ENCODE data around the gene MUCL3. TPM values are rescaled to one million over a fixed set of nuclear protein-coding genes. Genes with fewer than 3 reads are reported as not detected.
A peak's percentile ranks its signal among the peaks of the same experiment; 100 is the strongest.
"Not testable (repeated sequence)": the region's sequence is repeated elsewhere in the genome, so short reads cannot be mapped to it uniquely, and the experiment has no call there.

The MUCL3 gene
- total RNA-seq, 1 donor from 2014 or later = not detected

- DNase-seq (ENCODE audit: low spot score in 2 of 2) (no peak), FAIRE-seq (no peak)
Observed at GRCh38 chr6:30938730-30939129, 2.0 kb upstream of the MUCL3 start.

- FAIRE-seq (no peak), DNase-seq (ENCODE audit: low spot score in 2 of 2) (no peak)
Observed at GRCh38 chr6:30939473-30939872, 1.3 kb upstream of the MUCL3 start.

DNA sequence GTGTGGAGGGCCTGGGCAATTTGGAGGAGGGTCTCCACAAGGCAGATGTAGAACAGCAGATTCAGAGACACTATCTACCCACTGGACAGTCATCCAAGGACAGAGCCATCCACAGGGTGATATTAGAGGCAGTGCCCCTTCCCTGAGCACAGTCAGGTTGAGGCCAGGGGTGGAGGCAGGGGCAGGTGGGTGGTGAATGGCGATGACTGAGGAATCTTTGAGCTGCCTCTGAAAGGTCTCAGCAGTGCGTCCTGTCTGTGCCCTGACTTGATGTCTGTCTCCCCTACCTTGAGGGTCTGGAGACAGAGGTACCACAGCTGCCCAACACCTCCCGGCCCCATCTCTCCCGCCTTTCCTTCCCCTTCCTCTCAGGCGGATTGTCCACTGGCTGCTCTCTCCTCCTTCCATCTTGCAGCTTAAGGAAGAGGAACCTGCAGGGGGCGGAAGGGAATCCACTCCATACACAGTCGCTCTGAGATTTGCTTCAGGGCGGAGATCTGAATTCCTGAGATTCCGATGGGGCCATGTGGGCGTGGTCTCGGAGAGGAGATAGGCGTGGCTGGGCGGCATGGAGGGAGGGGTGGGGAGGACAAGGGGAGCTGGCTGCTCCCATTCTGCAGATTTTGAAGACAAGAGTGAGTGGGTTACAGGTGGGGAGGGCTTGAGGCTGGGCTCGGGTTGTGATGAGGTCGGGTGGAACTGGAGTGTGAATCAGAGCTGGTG, 1.7 kb downstream of the MUCL3 start:
- no peak for FAIRE-seq
- DNase-seq (ENCODE audit: low spot score in 2 of 2) = no peak

- DNase-seq (ENCODE audit: low spot score in 2 of 2) = no peak
- FAIRE-seq = no peak
Observed at GRCh38 chr6:30944051-30944450, 3.3 kb downstream of the MUCL3 start.

DNA sequence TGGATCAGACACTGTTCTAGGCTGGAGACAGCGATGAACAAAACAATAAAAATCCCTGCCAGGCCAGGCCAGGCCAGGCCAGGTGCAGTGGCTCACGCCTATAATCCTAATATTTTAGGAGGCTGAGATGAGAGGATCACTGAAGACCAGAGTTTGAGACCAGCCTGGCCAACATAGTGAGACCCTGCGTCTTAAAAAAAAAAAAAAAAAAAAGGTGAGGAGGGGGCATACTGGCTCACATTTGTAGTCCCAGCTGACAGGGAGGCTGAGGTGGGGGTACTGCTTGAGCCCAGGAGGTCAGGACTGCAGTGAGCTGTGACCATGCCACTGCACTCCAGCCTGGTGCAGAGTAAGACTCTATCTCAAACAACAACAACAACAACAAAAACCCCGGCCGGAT, 4.5 kb downstream of the MUCL3 start:
- DNase-seq (ENCODE audit: low spot score in 2 of 2) = no peak
- FAIRE-seq = no peak

DNA sequence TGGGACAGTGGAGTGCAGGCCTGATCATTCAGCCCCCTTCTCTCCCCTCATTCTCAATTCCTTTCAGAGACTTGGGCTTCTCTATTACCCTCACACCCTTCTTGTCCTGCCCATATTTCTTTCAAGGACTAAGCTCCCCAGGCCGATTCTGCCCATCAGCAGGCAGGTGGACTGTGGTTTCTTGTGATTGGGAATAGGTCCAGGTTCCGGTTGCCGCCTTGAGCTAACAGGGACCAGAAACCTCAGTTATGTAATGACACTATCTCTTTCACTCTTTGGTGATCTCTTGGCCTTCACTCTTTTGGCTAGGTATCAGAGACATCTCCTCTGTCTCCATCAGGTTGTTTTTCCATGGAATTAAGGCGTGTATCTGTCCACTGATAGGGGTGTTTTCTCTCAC, 6.5 kb downstream of the MUCL3 start:
- no peak for DNase-seq (ENCODE audit: low spot score in 2 of 2)
- FAIRE-seq = no peak

- DNase-seq (ENCODE audit: low spot score in 2 of 2) (no peak), FAIRE-seq (no peak)
Observed at GRCh38 chr6:30948811-30949210, 8.0 kb downstream of the MUCL3 start.

DNA sequence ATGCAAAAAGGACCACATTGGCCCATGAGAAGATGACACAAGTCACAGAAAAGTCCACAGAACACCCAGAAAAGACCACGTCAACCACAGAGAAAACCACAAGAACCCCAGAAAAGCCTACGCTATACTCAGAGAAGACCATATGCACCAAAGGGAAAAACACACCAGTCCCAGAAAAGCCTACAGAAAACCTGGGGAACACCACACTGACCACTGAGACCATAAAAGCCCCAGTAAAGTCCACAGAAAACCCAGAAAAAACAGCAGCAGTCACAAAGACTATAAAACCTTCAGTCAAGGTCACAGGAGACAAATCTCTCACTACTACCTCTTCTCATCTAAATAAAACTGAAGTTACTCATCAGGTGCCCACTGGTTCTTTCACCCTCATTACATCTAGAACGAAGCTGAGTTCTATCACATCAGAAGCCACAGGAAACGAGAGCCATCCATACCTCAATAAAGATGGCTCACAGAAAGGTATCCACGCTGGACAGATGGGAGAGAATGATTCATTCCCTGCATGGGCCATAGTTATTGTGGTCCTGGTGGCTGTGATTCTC, 11.2 kb downstream of the MUCL3 start:
- DNase-seq (ENCODE audit: low spot score in 2 of 2) = no peak
- no peak for FAIRE-seq

GRCh38 chr6:30954631-30955366, 14.0 kb downstream of the MUCL3 start:
- no peak for FAIRE-seq

DNA sequence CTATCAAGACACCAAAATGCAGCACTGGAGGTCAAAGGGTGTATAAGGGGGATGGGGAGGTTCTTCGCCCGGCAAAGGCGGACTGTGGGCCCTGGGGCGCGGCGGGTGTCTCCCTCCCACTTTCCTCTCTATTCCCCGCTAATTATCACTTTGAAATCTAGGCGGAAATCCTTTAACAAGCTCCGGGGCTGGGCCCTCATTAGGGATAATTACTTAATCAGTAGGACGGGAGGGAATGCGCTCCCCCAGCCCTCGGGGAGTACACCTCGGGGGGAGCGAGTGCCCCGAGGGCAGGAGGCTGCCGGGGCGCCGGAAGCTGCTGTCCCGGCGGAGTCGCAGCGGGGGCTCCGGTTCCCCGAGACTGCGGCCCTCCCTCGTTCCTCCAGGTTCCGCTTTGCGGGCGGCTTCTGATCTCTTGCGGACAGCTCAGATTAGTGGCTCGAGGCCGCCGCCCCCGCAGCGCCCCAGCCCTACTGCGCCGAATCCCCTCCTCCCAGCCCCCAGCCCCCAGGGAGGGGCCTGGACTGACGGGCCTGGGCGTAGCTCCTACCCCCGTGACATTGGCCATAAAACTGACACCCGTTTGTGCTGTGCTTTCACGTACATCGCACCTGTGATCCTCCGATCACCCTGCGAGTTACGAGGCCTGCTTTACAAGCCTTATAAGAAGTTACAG, 14.7 kb downstream of the MUCL3 start:
- DNase-seq (ENCODE audit: low spot score in 2 of 2) (peak; percentile 21 to 58), FAIRE-seq (no peak)

More at GRCh38 chr6:30954631-30955366, 14.0 kb downstream of the MUCL3 start:
- DNase-seq (ENCODE audit: low spot score in 2 of 2) = no peak

GRCh38 chr6:30957716-30958115, 16.9 kb downstream of the MUCL3 start:
- FAIRE-seq (no peak), DNase-seq (ENCODE audit: low spot score in 2 of 2) (no peak)

DNA sequence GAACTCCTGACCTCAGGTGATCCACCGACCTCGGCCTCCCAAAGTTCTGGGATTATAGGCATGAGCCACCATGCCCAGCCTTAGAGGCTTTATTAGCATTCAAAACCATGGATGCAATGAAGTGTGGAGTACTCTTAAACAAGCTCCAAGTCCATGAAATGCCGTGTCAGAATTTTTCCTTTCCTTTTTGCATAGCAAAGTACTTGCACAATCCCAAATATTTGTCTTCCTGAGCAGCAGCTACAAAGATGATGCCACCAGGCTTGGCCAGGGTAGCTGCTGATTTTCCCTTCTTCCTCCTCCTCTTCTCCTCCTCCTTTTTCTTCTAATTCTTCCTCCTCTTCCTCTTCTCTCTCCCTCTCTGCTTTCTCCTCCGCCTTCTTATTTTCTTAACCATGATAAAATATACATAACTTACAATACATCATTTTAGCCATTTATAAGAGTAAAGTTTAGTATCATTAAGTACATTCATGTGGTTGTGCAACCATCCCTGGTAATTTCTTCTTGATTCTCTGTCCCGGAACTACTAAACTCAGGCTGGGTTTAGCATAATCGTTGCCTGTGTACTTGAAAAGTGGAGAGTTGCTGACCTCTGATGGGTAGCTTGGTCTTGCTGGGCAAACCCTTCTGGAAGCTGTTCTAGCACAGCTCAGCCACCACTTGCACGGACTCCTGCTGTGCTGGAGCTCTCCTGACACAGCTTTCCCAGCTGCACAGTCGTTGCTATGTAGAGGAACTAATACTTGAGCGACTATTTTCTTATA, 20.3 kb downstream of the MUCL3 start:
- FAIRE-seq = no peak
- no peak for DNase-seq (ENCODE audit: low spot score in 2 of 2)

GRCh38 chr6:30962716-30963115, 21.9 kb downstream of the MUCL3 start:
- FAIRE-seq = no peak
- no peak for DNase-seq (ENCODE audit: low spot score in 2 of 2)

GRCh38 chr6:30963641-30964040, 22.9 kb downstream of the MUCL3 start:
- DNase-seq (ENCODE audit: low spot score in 2 of 2) (no peak), FAIRE-seq (no peak)

DNA sequence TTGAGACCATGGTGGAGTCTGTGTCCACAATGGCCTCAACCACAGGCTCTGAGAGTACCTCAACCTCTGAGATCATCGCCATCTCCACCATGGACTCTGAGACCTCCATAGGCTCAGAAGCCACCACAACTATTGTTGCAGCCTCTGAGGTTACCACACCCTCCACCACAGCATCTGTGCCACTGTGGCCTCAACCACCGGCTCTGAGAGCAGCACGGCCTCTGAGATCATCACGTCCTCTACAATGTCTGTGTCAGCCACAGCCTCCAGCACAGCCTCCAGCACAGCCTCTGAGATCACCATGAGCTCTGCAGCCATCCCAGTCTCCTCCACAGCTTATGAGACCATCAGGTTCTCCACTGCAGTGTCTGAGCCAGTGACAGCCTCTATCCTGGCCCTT, 23.3 kb downstream of the MUCL3 start:
- DNase-seq (ENCODE audit: low spot score in 2 of 2) (no peak), FAIRE-seq (no peak)

GRCh38 chr6:30965140-30965601, 24.4 kb downstream of the MUCL3 start:
- DNase-seq (ENCODE audit: low spot score in 2 of 2) = no peak
- no peak for FAIRE-seq

DNA sequence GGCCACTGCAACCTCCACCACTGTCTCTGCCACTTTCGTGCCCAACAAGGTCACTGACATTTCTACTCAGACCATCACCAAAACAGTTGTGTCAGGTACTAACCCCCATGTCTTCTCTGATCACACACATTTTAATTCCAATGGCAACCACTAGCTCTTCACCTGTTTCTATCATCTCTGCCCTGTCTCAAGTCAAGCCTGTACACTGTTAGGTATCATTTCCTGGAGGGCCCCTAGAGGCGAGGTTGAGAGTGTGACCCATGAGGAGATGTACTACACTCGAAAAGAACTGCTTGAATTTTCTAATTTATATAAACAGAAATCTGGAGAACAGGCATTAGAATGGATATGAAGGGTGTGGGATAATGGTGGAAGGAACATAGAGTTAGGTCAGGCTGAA, 25.4 kb downstream of the MUCL3 start:
- FAIRE-seq (no peak), DNase-seq (ENCODE audit: low spot score in 2 of 2) (no peak)

DNA sequence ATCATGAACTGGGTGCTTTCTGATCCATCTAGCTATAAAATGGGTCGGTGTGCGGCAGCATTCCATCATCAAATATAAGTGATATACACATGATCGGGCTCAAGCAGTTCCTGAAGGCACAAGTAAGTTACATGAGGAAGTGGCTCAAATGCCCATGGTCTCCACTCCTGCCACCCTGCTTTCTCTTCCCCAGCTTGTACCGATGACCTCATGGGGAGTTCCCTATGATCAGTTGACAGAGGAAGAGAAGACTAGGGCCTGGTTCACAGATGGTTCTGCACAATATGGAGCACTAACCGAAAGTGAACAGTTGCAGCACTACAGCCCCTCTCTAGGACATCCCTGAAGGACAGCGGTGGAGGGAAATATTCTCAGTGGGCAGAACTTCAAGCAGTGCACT, 28.4 kb downstream of the MUCL3 start:
- FAIRE-seq; DNase-seq (ENCODE audit: low spot score in 2 of 2): not testable (repeated sequence)

GRCh38 chr6:30970946-30971345, 30.2 kb downstream of the MUCL3 start:
- no peak for FAIRE-seq
- DNase-seq (ENCODE audit: low spot score in 2 of 2) = no peak

- no peak for FAIRE-seq
- no peak for DNase-seq (ENCODE audit: low spot score in 2 of 2)
Observed at GRCh38 chr6:30972816-30973215, 32.0 kb downstream of the MUCL3 start.

All from frontal cortex (tissue), 4 donors.